GM12873 (cell line): ENCODE measurements around the gene MAP3K14.

Source experiments
- TF ChIP-seq, protein P1 (sequence below): IDR thresholded peaks from 2 replicates; pipeline ENCODE4 v1.5.1; 2012; ENCODE audit warnings: low read depth, mild to moderate bottlenecking, moderate library complexity, low read length, control low read depth; ENCODE audit not compliant: insufficient read depth; ENCODE audit errors: missing control alignments

MAP3K14 gene

DNA sequence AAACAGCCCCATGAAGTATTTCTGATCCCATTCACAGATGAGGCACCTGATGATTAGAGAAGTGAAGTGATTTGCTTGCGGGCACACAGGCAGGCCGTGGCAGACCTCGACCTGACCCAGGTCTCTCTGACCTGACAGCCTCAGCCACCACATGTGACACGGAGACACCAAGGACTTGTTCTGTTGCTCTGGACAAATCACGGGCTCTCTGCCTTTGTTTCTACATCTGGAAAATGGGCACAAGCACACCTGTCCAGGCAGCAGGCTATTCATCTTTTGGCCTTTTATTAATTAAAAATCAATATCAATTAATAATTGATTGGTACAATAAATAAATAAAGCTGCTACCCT, 3.4 kb downstream of the MAP3K14 start:
- TF ChIP-seq, protein P1, sequence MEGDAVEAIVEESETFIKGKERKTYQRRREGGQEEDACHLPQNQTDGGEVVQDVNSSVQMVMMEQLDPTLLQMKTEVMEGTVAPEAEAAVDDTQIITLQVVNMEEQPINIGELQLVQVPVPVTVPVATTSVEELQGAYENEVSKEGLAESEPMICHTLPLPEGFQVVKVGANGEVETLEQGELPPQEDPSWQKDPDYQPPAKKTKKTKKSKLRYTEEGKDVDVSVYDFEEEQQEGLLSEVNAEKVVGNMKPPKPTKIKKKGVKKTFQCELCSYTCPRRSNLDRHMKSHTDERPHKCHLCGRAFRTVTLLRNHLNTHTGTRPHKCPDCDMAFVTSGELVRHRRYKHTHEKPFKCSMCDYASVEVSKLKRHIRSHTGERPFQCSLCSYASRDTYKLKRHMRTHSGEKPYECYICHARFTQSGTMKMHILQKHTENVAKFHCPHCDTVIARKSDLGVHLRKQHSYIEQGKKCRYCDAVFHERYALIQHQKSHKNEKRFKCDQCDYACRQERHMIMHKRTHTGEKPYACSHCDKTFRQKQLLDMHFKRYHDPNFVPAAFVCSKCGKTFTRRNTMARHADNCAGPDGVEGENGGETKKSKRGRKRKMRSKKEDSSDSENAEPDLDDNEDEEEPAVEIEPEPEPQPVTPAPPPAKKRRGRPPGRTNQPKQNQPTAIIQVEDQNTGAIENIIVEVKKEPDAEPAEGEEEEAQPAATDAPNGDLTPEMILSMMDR: no peak

DNA sequence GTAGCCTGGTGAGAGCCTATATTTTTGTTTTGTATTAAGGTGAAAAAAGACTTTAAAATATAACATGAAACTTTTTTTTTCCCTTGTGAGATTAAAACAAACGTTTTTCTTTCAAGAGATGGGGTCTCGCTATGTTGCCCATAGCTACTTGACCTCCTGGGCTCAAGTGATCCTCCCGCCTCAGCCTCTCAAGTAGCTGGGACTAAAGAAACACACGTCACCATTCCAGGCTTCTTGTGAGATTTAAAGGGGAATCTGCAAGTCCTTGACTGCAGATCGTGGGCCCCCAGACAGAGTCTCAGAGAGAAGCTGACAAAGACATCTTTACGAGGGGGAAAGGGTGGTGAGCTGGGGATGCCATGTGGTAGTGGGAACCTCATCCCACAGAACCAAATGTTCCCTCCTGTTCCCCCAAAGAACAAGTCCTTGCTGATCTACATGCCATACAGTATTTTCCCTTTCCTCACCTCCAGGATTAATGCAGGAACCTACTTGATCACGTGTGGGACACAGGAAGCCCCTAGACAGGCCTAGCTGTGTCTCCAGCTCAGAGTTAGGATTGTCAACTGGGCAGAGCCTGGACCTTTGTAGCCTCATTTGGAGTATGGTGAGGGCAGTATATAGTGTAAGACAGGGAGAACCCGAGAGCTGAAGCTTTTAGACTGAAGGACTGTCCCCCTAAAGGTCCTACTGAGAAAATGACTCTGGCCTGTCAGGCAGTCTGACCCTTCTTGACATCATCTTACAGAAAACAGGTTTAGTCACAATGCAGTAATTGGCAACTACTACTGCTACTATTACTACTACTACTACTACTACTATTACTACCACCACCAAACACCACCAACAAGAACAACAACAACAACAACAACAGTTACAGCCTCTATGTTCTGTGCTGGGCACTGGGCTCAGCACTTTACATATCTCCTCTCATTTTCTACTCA, 4.1 kb downstream of the MAP3K14 start:
- TF ChIP-seq, protein P1: no peak

DNA sequence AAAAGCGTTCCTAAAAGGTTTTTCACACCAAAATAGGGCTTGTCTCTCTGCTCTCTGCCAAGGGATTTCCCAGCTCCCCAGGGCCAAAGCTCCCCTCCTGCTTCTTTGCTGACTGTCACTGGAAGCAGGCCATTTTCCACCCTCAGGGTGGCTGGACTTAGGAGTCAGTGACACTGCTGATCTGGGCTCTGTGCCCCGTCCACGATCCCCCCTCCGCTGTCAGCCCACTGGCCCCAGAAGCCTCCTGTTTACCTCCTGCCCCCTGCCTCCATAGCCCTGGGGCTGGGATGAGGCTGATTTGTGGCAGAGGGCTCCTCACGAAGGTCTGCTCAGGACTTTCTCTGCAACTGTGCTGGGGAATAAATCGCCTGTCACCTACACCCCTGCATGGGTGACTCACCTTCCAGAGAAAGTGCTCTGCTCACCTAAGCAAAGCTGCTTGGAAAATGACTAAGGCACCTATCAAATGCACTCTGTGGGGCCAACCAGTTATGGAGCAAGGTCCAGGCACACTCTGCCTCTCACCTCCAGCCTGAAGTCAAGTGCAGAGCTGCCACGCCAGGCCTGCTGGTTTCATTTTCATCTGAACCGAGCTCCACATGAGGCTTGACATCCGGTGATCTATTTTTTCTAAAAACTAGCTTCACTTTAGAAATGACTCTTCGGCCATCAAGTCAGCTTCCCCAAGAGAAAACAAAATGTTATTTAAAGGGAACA, 4.9 kb downstream of the MAP3K14 start:
- TF ChIP-seq, protein P1: no peak

DNA sequence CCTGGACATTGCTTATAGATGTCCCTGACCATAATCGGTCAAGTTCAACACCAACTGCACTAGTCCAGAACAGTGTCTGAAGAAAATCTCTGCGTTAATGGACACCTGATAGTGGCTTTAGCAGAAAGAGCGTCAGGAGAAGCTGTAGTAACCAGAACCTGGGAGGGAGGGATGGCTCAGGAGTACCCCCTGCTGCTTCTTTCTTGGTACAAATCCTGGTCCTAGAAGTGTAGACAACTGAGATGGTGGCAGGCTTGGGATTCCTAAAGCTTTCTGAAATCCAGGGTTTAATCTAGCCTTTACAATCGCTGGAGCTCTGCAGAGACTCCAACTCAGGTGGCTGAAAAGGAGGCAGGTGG, 5.4 kb downstream of the MAP3K14 start:
- TF ChIP-seq, protein P1: peak; percentile 23

DNA sequence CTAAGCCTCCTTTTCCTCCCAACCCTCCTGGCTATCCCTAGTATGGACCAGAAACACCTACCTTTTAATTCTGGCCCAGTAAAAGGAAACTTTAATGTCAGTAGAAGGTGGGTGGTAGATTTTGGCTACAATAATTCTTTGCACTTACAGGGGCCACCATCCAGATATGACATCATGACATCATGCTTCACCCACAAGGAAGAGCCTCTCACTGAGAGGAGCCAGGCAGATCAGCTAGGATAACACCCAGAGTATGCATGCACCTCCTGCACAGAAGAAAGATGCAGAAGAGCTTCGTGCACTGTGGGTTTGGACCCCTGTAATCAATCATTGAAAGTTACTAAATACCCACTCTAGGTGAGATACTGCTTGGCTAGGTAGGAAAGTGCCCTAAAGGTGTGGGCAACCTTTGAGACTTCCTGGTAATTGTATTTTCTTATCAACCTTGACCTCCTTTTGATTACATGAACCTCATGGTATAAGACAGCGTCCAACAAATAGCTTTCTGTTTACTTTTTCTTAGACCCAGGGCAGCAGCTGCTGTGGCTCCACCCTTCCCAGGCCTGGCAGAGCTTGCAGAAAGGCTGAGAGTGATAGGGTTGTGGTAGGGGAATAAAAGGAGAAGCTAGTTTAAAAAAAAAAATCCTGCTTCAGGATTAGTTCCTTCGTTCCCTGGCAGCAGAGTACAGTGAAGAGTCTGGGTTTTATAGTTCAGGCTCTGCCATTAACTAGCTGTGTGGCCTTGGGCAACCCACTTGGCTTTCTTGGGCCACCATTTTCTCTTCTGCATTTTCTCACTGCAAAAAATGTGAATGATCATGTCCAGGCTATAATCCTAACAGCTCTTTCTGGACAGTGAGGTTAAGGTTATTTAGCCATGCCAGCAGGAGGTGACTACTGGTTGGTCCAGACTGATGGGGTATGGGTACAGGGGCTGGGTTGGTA, 6.2 kb downstream of the MAP3K14 start:
- TF ChIP-seq, protein P1: no peak

DNA sequence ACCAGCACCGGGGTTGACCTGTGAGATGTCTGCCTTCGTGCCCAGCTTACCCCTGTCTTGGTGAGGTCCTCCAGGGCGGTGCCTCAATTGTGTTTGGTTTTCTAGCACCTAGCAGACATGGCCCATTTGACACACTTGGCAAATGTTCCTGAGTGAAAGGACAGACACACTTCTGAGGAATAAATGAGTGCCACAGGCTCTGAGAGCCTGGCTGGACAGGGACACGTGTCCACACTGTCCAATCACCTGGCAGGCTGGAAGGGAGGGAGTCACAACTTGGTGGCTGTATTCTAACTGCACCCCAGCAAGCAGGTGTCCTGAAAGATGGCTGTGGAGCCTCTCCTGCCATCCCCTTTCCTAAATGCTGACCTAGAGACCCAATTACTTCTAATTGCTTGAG, 7.4 kb downstream of the MAP3K14 start:
- TF ChIP-seq, protein P1: no peak
